PFSK-1 (cell line): Measurements from ENCODE around the gene CCDC186.

Experiments
- FOXP2 ChIP-seq: optimal IDR thresholded peaks from 2 replicates; pipeline ENCODE3; 2011; ENCODE audit warnings: borderline replicate concordance, control low read depth, inconsistent platforms; ENCODE audit not compliant: insufficient read depth; ENCODE audit errors: extremely low read length, extremely low read depth
- POLR2AphosphoS5 ChIP-seq: IDR thresholded peaks from 2 replicates; pipeline ENCODE4 v1.6.1; 2012; ENCODE audit warnings: low read depth, mild to moderate bottlenecking, control low read depth, low read length, moderate library complexity
- REST ChIP-seq, 2 experiments: IDR thresholded peaks; 2 replicates each; pipeline versions ENCODE4 v1.6.1 to v1.8.0; 2011 to 2012; ENCODE audit warnings: low read depth in 2 of 2, low read length in 2 of 2, control low read depth in 1 of 2, inconsistent platforms in 1 of 2, mild to moderate bottlenecking in 1 of 2, moderate library complexity in 1 of 2; ENCODE audit not compliant: insufficient read depth in 1 of 2
- SIN3A ChIP-seq: IDR thresholded peaks from 2 replicates; pipeline ENCODE4 v1.6.1; 2012; ENCODE audit warnings: mild to moderate bottlenecking, low read length, moderate library complexity, borderline replicate concordance; ENCODE audit not compliant: insufficient read depth
- TAF1 ChIP-seq: IDR thresholded peaks from 2 replicates; pipeline ENCODE4 v1.6.1; 2012; ENCODE audit warnings: low read length, control low read depth, borderline replicate concordance; ENCODE audit not compliant: insufficient read depth

Gene CCDC186

GRCh38 chr10:114183563-114183962 lies 9.6 kb upstream of the CCDC186 start:
- TF ChIP-seq REST (IDR thresholded peaks at IDR 0.05; ENCODE audit: insufficient read depth in 1 of 2, low read depth in 2 of 2, low read length in 2 of 2) (no peak), SIN3A (no peak), FOXP2 (no peak), TAF1 (no peak), POLR2AphosphoS5 (no peak)

- no peak for TF ChIP-seq REST (IDR thresholded peaks at IDR 0.05; ENCODE audit: insufficient read depth in 1 of 2, low read depth in 2 of 2, low read length in 2 of 2)
- no peak for TF ChIP-seq SIN3A
- TF ChIP-seq POLR2AphosphoS5, result no peak
- TF ChIP-seq TAF1, result no peak
- TF ChIP-seq FOXP2, result no peak
These were observed 8.0 kb upstream of the CCDC186 start for GRCh38 chr10:114181971-114182370.

GRCh38 chr10:114180937-114181336 lies 6.9 kb upstream of the CCDC186 start:
- TF ChIP-seq POLR2AphosphoS5 (no peak), FOXP2 (no peak), REST (IDR thresholded peaks at IDR 0.05; ENCODE audit: insufficient read depth in 1 of 2, low read depth in 2 of 2, low read length in 2 of 2) (no peak), TAF1 (no peak), SIN3A (no peak)

GRCh38 chr10:114179747-114180146 lies 5.7 kb upstream of the CCDC186 start:
- TF ChIP-seq FOXP2 (no peak), TAF1 (no peak), SIN3A (no peak), POLR2AphosphoS5 (no peak), REST (IDR thresholded peaks at IDR 0.05; ENCODE audit: insufficient read depth in 1 of 2, low read depth in 2 of 2, low read length in 2 of 2) (no peak)

- TF ChIP-seq REST (IDR thresholded peaks at IDR 0.05; ENCODE audit: insufficient read depth in 1 of 2, low read depth in 2 of 2, low read length in 2 of 2) (no peak), FOXP2 (no peak), POLR2AphosphoS5 (no peak), SIN3A (no peak), TAF1 (no peak)
These were observed 5.1 kb upstream of the CCDC186 start, which contains the start of gene TDRD1 for GRCh38 chr10:114179148-114179547. TDRD1 (plus strand) TSS chr10:114179353; CDS start chr10:114187832, 8,479 bp downstream.
